Esophagus muscularis mucosa (tissue), 4 donors: Measurements from ENCODE around the gene PXDN.

ENCODE experiments used
- EP300 ChIP-seq: sonication (generic); formaldehyde crosslinking; IDR thresholded peaks from one replicate; pipeline ENCODE4 v1.6.1; 2017; ENCODE audit warnings: antibody characterized with exemption
- POLR2A ChIP-seq: fragments of 450-650 bp; IDR thresholded peaks from one replicate; pipeline ENCODE4 v1.6.1; 2017; ENCODE audit warnings: antibody characterized with exemption, moderate library complexity, mild to moderate bottlenecking, low read depth
- TF ChIP-seq, protein P1 (sequence below), 3 experiments: fragments of 200-600 bp in 2 of 3; fragments of 450-650 bp in 1 of 3; sonication (generic) in 2 of 3; IDR thresholded peaks; one replicate each; pipeline ENCODE4 v1.5.1; 2017 to 2019; ENCODE audit warnings: antibody characterized with exemption in 3 of 3, mild to moderate bottlenecking in 2 of 3, moderate library complexity in 1 of 3

DNA sequence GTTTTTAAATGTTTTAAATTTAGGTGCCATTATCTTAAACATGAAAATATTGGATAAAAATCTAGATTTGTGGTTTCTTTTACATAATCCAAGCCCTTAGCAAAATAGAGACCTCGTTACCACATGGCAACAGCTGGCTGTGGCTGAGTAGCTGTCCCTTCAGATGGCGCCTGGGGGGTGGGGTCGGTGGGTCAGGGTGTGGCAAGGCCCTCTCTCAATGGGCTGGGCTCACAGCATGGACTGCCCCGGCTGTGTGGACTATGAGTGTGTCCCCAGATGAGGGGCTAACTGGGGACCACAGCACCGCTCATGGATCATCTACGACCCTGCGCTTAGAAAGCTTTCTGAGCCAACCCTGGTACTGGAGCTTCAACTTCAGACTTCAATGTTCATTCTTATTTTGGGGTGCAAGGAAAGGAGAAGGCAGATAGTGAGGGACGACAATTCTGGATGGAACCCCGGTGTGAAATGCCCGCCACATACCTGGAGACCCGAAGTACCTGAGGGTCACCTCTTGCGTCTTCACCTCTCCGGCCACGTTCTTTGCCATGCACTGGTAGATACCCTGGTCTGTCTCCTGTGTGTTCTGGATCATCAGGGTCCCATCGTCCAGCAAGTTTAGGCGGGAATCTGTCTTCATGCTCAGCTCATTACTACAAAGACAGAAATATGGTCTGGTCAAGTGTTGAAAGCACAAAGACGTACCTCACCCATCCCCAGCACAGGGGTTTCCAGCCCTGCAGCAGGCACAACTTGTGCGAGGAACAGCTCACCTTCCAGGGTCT is 71.0 kb downstream of the PXDN start:
- no peak for TF ChIP-seq EP300
- no peak for TF ChIP-seq POLR2A
- TF ChIP-seq, protein P1, sequence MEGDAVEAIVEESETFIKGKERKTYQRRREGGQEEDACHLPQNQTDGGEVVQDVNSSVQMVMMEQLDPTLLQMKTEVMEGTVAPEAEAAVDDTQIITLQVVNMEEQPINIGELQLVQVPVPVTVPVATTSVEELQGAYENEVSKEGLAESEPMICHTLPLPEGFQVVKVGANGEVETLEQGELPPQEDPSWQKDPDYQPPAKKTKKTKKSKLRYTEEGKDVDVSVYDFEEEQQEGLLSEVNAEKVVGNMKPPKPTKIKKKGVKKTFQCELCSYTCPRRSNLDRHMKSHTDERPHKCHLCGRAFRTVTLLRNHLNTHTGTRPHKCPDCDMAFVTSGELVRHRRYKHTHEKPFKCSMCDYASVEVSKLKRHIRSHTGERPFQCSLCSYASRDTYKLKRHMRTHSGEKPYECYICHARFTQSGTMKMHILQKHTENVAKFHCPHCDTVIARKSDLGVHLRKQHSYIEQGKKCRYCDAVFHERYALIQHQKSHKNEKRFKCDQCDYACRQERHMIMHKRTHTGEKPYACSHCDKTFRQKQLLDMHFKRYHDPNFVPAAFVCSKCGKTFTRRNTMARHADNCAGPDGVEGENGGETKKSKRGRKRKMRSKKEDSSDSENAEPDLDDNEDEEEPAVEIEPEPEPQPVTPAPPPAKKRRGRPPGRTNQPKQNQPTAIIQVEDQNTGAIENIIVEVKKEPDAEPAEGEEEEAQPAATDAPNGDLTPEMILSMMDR (IDR thresholded peaks at IDR 0.05): no peak
